GM18520 (cell line): ENCODE measurements around the gene TMEM44.
"Not testable (repeated sequence)": the region's sequence is repeated elsewhere in the genome, so short reads cannot be mapped to it uniquely, and the experiment has no call there.

ENCODE experiments used
- ATAC-seq: cut with Tn5 transposase; IDR thresholded peaks from one replicate; pipeline ENCODE4 v1.9.1; 2021; ENCODE audit not compliant: unreplicated experiment

TMEM44 gene

DNA sequence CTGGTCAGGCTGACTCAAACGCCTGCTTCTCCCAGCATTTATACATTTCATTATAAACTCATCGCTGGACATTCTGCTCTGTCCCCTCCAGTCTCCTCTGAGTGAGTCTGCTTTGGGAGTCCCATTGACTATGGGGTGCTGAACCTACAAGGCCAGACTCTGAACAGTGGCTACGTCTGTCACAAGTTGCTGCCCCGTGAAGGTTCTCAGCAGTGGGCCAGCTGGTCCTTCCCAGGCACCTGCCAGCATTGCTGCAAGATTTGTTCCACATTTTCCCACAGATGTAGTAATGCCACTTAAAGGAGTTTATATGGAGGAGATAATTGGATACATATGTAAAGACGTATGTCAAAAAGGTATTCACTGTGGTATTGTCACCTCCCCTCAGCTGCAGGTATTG, 73.7 kb downstream of the TMEM44 start:
- no peak for ATAC-seq

DNA sequence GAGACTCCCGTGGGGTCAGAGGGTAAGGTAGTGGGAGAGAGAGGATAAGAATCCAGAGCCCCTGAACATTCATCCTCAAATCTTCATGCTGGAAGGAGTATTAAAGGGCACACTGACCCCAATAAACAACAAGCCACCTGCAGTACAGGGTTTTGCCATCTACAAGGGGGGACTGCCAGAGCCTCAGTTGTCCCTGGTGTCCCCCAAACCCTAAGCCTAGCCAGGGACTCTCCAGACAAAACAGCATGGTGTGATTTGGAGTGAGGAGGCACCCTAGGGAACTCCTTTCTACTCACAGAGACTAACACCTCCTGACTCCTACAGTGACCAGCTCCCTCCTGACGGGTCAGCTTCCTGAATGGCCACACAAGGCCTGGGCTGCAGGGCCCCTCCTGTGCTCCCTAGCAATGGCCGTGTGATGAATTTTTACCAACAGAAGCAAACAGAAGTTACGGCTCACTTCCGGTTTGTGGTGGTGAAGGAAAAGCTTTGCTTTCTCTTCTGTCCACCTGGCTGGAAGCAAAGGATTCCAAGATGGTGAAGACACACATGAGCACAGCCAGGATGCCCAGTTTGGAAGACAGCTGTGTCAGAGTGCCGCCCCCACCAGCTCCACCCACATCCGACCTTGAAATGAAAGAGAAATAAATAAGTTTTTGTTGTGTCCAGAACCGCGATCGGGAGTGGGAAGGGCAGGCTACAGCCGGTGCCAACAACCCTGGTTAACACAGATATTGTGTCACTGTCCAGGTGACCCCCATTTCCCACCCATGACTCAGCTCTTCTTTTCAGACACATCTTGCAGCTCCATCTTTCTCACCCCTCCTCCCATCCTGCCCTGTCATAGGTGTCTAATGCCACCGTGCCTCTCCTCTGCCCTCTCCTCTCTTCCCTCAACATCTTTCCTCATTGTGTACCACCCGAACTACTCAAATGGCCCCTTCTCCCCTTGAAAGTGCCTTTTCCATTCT, 76.8 kb downstream of the TMEM44 start:
- no peak for ATAC-seq

DNA sequence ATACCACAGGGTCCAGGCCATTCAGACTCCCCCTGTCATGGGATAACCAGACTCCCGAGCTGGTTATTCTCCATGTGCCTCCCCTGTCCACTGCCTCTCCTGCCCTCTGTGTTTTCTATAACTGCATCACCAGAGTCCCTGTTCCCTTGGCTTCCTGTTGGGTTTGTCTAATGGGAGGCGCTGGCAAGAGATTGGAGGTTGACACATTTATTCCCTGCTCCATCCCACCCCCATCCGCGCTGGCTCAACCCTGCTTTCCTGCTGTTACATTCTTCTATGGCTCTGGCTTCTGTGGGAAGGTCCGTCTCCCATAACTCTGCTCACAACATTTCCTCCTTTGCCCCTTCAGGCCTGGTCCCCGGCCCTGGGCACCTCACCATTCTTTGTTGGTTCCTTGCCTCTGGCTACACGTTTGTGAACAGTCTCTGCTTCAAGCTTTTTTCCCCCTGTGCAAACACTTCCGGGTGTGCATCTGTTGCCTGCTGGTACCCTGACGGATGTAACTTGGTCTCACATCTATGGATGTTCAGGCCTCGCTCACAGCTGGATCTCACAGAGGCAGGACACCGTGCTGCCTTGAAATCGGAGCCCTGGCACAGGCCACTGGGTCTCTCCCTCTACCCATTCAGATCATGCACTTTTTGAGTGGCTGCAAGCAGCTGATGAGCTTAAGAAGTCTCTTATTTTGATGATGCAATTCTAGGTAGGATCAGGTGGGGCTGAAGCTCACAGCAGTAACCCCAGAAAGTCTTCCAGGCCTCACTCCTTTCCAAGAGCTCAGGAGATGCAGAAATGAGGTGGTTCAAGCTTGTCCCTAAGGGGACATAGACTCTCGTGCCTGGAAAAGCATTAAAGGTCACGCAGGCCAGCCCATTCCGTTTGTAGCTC, 77.8 kb downstream of the TMEM44 start:
- no peak for ATAC-seq

DNA sequence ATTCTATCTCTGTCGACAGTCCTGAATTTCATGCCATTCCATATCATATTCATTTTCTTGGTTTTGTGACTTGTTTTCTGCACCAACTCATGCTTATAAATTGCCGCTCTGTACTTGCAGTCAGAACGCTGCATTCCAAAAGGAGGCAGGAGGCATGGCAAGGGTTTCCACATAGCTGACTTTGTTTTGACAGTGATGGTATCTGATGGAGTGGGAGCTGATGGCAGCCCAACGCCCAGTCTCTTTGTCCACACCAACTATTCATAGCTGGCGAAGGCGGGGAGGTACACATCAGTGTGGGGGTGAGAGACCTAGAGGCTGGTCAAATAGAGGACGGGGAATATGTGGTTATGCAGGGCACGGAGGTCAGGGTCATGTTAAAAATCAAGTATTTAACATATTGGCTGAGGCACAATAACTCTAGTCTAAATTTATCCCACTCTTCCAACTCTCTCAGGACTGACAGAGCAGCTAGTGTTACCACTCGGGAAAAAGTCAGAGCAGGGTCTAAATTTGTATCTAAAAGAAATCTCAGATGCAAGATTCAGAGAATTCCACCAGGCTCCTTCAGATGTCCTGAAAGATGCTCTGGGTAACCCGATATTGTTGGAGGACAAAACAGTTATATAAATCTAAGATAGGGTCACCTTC, 78.6 kb downstream of the TMEM44 start:
- ATAC-seq: no peak

DNA sequence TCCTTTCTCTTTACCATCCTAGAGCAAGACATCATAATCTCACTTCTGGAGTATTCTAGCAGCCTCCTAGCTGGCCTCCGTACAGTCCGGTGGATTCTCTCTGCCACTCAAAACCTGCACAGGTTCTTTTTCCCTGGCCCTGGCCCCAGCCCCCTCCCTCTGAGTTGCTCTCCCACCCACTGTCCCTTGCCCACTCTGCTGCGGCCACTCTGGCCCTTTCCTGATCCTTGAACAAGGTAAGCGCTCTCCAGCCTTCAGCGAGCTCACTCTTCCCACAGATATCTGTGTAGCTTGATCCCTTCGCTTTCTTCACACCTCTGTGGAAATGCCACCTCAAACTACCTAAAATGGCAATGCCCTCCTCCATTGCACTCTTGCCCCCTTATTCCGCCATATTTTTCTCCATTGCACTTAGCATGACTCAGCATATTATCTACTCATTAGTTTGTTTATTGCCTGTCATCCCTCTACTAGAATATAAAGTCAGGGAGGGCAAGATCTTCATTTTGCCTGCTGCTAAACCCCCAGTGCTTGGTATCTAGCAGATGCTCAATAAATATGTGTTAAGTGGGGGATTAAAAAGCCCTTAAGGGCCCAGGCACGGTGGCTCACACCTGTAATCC, 80.8 kb downstream of the TMEM44 start:
- ATAC-seq: no peak

DNA sequence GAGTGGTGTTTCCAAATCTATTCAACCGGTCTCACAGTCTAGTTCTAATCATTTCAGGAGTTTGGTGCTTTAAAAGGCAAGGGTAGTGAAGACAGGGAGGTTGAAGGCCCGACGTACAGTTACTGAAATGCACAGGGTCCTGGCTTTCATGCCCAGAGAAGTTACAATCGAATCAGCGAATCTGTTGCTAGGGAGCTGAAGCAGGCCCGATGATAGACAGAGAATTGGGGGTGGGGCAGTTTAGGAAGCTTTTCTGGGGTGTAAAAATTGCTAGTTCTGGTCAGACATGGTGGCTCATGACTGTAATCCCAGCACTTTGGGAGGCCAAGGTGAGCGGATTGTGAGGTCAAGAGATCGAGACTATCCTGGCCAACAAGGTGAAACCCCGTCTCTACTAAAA, 83.4 kb downstream of the TMEM44 start:
- ATAC-seq: no peak

DNA sequence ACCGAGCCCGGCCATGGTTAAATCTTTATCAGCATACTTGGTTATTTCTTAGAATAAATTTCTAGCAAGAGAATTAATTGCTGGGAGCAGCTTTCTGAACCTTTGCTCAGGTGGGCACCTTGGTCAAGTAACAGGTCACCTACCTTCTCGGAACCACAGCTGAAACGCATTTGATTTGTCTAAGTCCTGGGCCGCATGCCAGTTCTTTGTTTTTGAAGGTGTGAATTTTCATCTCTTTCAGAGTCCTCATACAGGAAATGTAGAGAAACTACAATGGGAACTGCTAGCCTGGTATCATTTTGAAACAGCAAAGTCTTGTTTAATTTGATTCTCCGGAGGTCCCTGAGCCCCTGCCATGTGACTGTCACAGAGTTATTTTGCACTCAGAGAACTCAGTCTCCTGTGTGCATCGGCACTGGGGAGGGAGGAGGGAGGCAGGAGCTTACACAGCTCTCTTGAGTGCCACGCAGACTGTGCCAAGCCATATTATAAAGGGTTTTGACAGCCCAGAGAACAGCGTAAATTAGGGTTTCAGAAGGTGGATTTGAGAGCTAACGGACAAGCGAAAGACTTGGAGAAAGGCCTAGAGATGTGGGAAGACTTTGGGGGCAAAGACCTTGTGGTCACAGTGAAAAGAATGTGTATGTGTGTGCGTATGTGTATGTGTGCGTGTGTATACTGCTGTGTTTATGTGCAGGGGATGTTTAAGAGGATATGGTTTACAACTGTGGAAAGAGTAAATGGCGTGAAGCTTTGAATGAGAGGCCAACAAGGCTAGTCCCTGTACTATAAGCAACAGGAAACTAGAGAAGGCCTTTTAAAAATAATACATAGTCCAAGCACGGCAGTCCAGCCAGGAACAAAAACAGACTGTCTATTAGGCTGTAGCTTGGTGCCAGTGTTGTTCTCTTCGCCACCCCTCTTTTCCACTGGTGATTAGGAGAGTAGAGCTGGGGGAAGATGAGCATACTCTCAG, 84.6 kb downstream of the TMEM44 start:
- ATAC-seq: no peak

DNA sequence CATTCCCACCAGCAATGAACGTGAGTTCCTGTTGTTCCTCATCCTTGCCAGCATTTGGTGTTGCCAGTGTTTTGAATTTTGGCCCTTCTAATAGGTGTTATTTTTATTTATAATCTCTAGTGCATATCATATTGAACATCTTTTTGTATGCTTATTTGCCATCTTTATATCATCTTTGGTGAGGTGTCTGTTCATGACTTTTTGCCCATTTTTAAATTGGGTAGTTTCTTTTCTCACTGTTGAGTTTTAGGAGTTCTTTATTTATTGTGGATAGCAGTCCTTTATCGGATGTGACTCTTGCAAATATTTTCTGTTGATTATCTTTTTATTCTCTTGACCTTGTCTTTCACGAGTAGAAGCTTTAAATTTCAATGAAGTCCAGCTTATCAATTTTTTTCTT, 86.2 kb downstream of the TMEM44 start:
- ATAC-seq: no peak

DNA sequence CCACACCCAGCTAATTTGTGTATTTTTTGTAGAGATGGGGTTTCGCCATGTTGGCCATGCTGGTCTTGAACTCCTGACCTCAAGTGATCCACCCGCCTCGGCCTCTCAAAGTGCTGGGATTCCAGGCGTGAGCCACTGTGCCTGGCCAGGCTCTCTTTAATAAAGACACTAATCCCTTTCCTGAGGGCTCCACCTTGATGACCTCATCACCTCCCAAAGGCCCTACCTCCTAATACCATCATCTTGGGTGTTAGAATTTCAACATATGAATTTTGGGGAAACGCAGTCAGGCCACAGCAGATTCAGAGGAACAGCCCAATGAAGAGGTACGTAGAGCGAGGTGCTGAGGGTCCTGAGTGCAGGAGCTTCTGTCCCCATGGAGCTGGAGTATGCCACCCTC, 87.7 kb downstream of the TMEM44 start:
- not testable (repeated sequence) for ATAC-seq

DNA sequence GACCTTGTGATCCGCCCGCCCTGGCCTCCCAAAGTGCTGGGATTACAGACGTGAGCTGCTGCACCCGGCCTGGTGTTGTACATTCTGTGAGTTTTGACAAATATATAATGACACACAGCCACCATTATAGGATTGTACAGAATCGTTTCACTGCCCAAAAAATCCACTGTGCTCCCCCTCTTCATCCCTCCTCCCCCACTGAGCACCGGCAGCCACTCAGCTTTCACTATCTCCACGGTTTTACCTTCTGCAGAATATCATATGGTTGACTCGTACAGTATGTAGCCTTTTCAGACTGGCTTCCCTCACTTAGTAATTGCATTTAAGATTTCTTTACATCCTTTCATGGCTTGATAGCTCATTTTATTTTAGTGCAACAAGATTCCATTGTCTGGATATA, 89.7 kb downstream of the TMEM44 start:
- no peak for ATAC-seq

DNA sequence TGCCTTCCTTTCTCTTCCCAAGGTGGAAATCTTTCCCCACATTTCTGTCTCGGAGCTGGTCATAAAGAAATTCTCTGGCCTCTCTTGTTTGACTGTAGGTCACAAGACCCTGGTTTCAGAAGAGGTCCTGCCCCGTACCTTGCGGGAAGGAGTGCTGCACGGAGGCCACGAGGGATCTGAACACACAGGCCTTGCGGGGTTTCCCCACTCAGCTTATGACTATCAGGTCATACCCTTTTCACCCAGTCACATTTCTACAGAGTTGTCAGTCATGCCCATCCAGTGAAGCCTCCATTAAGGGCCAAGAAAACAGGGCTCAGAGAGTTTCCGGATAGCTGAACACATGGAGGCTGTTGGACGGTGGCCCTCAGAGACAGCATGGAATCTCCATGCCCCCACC, 91.7 kb downstream of the TMEM44 start:
- peak; percentile 76 for ATAC-seq

DNA sequence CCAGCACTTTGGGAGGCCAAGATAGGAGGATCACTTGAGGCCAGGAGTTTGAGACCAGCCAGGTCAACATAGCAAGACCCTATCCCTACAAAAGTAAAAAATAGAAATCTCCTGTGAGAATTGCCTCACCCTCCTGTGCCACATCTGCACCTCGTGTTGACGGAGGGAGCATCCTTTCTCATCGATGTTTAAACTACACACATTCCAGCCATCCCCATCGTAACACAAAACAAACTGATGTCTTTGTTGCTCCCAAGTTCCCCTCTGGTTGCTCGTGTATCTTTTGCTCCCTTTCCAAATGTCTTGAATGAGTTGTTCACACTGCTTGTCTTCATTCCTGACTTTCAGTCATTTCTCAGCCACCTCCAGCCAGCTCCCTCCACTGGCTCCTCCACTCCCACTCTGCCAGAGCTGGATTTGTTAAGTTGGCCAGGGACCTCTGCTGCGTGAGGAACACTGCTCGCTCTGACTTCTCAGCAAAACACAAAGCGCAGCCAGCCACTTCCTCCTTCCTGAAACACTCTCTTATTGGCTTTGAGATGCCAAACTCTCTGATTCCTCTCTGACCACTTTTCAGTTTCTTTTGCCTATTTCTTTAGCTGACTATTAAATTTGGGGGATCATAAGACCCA, 92.8 kb downstream of the TMEM44 start:
- no peak for ATAC-seq

DNA sequence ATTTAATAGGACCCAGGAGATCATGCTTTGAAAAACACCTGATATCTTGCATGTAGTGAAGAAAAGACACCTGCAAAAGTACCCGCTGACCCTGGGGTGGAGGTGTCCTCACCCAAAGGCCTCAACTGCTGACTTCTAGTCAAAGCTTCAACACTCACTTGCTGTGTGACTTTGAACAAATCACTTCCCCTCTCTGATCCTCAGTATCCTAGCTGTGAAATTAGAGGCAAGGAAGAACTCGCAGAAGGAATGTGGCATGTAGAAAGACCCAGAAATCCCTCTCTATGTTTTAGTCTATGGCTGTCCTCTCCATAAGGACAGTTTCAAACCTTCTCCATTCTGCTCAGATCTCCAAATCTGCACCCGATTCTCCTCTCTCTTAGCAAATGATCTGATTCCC, 93.7 kb downstream of the TMEM44 start:
- no peak for ATAC-seq

DNA sequence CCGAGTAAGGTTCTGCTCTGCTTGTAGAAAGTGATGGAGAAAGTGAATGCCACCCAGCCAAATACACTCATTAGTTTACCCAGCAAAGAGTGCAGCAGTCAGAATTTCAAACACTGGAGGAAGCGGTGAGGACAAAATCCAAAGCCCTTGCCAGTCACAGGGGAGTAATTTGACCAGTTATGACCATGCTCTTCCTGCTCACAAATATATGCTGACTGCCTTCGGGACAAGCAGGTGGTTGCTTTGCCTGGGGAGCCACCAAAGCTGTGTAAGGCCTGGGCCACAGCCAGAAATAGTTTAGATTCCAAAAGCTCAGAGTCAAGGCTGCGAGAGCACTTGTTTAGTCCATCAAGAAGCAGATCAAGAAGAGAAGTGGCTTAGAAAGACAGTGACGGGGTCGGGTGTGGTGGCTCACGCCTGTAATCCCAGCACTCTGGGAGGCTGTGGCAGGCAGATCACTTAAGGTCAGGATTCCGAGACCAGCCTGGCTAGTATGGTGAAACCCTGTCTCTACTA, 95.4 kb downstream of the TMEM44 start:
- ATAC-seq: no peak
